Naive thymus-derived CD8-positive, alpha-beta T cell (primary cell): ENCODE measurements around the gene FUT4. TPM values are rescaled to one million over a fixed set of nuclear protein-coding genes. Genes with fewer than 3 reads are reported as not detected.

Experiments used
- ATAC-seq, 2 donors: fragments of 150-1000 bp; cut with Tn5 transposase in 1 of 2; sonication (Bioruptor Pico), chemical (Tn5 transposase) in 1 of 2; 1 replicate in 1 of 2; 2 replicates in 1 of 2; pipeline ENCODE4 v1.10.0; 2021; ENCODE audit warnings: mild to moderate bottlenecking in 2 of 2, moderate library complexity in 2 of 2
- POLR2A ChIA-PET: fragments of 350-600 bp; sonication (Branson Sonifier 250); formaldehyde crosslinking; loops from one replicate; lab custom pipeline; 2021; ENCODE audit warnings: antibody characterized with exemption; lab: Charles Lee
- DNase-seq, 10 donors: peaks; one replicate each; pipeline versions ENCODE4 v3.0.0 to v3.0.0-alpha.2; 2020 to 2022
- H3K27ac Mint-ChIP-seq, 10 donors: one replicate each; pipeline ENCODE4 v1.8.0; 2020 to 2022; ENCODE audit warnings: mild to moderate bottlenecking in 10 of 10, mixed read lengths in 10 of 10, moderate library complexity in 4 of 10, inconsistent platforms in 1 of 10
- H3K27me3 Mint-ChIP-seq, 5 donors: one replicate each; pipeline ENCODE4 v1.8.0; 2021 to 2022; ENCODE audit warnings: mixed read lengths in 5 of 5
- H3K36me3 Mint-ChIP-seq, 3 donors: one replicate each; pipeline ENCODE4 v1.8.0; 2020 to 2022; ENCODE audit warnings: mixed read lengths in 3 of 3, mild to moderate bottlenecking in 2 of 3, inconsistent platforms in 1 of 3
- H3K4me1 Mint-ChIP-seq, 4 donors: one replicate each; pipeline ENCODE4 v1.8.0; 2021 to 2022; ENCODE audit warnings: mixed read lengths in 4 of 4
- H3K4me3 Mint-ChIP-seq, 10 donors: one replicate each; pipeline ENCODE4 v1.8.0; 2020 to 2022; ENCODE audit warnings: mild to moderate bottlenecking in 10 of 10, mixed read lengths in 10 of 10, moderate library complexity in 6 of 10, inconsistent platforms in 1 of 10
- H3K9me3 Mint-ChIP-seq, 9 donors: one replicate each; pipeline ENCODE4 v1.8.0; 2020 to 2022; ENCODE audit warnings: mixed read lengths in 9 of 9, mild to moderate bottlenecking in 3 of 9, inconsistent platforms in 1 of 9, moderate library complexity in 1 of 9
- polyA plus RNA-seq, 3 donors: library from polyadenylated mRNA; unstranded; fragments of 300-500 nt; fragmentation: Illumina TruSeq; gene quantifications; one replicate each; pipeline ENCODE4 v1.2.3, GENCODE V29; 2021
- total RNA-seq, 8 experiments: library from RNA in 2 of 8; stranded (reverse) in 2 of 8; gene quantifications; one replicate each; pipeline ENCODE4 v1.2.3 and lab custom pipeline; 2021 to 2026

The FUT4 gene
- total and polyA plus RNA-seq, 5 experiments from 2014 or later, result 1.2 to 5.6 (median 1.6) TPM

GRCh38 chr11:94518300-94518699, 25.4 kb upstream of the FUT4 start:
- Mint-ChIP-seq H3K9me3 (no peaks in the 10 kb centered on the region), H3K4me1 (peaks cover 0 to 2% (median 2%) of the 10 kb centered on the region in 4 donors), H3K27ac (no peak overlapping the region), H3K36me3 (no peaks in the 10 kb centered on the region), H3K4me3 (no peak overlapping the region), H3K27me3 (peaks cover 4 to 18% (median 10%) of the 10 kb centered on the region in 5 donors)
- POLR2A ChIA-PET, result no interaction called here
- no peak for ATAC-seq
- no peak for DNase-seq

GRCh38 chr11:94519478-94520084, 24.1 kb upstream of the FUT4 start:
- Mint-ChIP-seq H3K27me3 (peaks cover 4 to 23% (median 13%) of the 10 kb centered on the region in 5 donors), H3K9me3 (no peaks in the 10 kb centered on the region), H3K27ac (no peak overlapping the region), H3K4me1 (no peaks in the 10 kb centered on the region), H3K4me3 (no peak overlapping the region), H3K36me3 (no peaks in the 10 kb centered on the region)
- DNase-seq (peak in 3 of 10 donors; percentile 36 to 48 (median 39)), ATAC-seq (peak; percentile 35 to 42)
- POLR2A ChIA-PET, result no interaction called here

DNA sequence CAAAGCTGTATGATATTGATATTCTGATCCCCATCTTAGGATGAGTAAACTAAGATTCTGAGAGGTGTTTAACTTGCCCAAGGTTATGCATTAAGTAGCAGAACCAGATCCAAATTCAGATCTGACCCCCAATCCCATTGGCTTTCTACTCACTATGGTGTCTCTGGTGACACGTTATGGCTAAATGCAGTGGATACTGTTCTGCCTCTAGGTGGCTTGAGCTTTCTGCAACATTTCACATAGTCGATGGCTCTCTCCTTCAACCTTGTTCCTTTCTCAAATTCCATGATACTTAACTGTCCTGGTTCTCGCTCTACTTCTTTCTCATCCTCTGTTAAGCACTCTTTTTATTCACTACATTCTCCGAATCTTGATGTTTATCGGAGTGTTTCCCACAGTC, 22.0 kb upstream of the FUT4 start:
- POLR2A ChIA-PET, result no interaction called here
- Mint-ChIP-seq H3K9me3 (no peaks in the 10 kb centered on the region), H3K27me3 (peaks cover 3 to 22% (median 13%) of the 10 kb centered on the region in 5 donors), H3K27ac (no peak overlapping the region), H3K4me1 (no peaks in the 10 kb centered on the region), H3K36me3 (no peaks in the 10 kb centered on the region), H3K4me3 (no peak overlapping the region)
- DNase-seq (no peak), ATAC-seq (no peak)

- POLR2A ChIA-PET, result no interaction called here
- no peak for DNase-seq
- peaks cover 5 to 30% (median 17%) of the 10 kb centered on the region in 5 donors for H3K27me3 Mint-ChIP-seq
Observed at GRCh38 chr11:94524341-94524740, 19.4 kb upstream of the FUT4 start.

DNA sequence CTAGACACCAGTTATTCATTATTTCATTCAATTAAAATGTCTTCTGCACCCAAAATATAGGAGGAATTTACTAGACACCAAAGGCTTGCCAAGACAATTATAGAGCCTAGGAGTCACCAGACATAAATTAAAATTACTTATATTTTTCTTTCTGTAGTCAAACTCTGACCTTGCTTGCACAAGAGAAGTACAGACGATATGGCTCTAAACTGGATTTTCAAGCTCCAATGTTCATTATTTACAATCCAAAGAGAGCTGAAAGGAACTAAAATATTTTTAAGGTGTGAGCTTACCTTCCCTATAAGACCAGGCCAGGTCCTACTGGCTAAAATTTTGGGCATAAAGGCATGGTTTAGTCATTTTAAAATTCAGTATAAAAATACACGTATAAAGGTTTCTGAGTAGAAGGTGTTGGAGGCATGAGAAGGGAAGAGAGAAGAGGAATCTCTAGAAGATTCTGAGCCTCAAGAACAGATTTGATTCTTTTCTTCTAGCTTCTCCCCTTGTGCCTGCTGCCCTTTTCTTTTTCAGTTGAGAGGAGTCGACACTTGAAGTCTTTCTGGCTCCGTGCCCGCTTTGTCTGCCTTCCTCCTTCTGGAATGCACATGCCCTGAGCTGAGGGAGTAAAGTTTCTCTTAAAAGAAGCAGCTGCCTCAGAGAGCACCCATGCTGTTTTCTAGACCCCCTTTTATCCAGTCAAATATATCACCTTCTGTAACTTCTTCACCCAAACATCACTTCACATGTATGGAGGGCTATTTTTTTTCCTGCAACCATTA, 18.0 kb upstream of the FUT4 start:
- ATAC-seq, result no peak
- no peaks in the 10 kb centered on the region for H3K9me3 Mint-ChIP-seq
- peak overlapping the region in 1 of 10 donors; percentile 17 for H3K27ac Mint-ChIP-seq
- DNase-seq, result no peak
- H3K27me3 Mint-ChIP-seq, result peaks cover 7 to 30% (median 17%) of the 10 kb centered on the region in 5 donors
- H3K36me3 Mint-ChIP-seq, result no peaks in the 10 kb centered on the region
- POLR2A ChIA-PET, result no interaction called here
- no peak overlapping the region for H3K4me3 Mint-ChIP-seq
- no peaks in the 10 kb centered on the region for H3K4me1 Mint-ChIP-seq

More at GRCh38 chr11:94524341-94524740, 19.4 kb upstream of the FUT4 start:
- H3K9me3 Mint-ChIP-seq, result no peaks in the 10 kb centered on the region
- no peak overlapping the region for H3K27ac Mint-ChIP-seq
- H3K36me3 Mint-ChIP-seq, result no peaks in the 10 kb centered on the region
- H3K4me1 Mint-ChIP-seq, result no peaks in the 10 kb centered on the region
- H3K4me3 Mint-ChIP-seq, result no peak overlapping the region
- no peak for ATAC-seq

- Mint-ChIP-seq H3K27ac (no peak overlapping the region), H3K9me3 (no peaks in the 10 kb centered on the region), H3K4me1 (no peaks in the 10 kb centered on the region), H3K27me3 (peaks cover 8 to 30% (median 20%) of the 10 kb centered on the region in 5 donors), H3K4me3 (no peak overlapping the region), H3K36me3 (no peaks in the 10 kb centered on the region)
- no peak for ATAC-seq
- DNase-seq, result no peak
- POLR2A ChIA-PET, result no interaction called here
Observed at GRCh38 chr11:94526645-94527438, 16.9 kb upstream of the FUT4 start.

GRCh38 chr11:94528551-94528950, 15.2 kb upstream of the FUT4 start:
- H3K4me1 Mint-ChIP-seq, result no peaks in the 10 kb centered on the region
- H3K9me3 Mint-ChIP-seq, result no peaks in the 10 kb centered on the region
- no peak overlapping the region for H3K27ac Mint-ChIP-seq
- ATAC-seq (no peak), DNase-seq (no peak)
- POLR2A ChIA-PET, result no interaction called here
- H3K27me3 Mint-ChIP-seq, result peaks cover 8 to 31% (median 17%) of the 10 kb centered on the region in 5 donors
- no peak overlapping the region for H3K4me3 Mint-ChIP-seq
- H3K36me3 Mint-ChIP-seq, result no peaks in the 10 kb centered on the region

DNA sequence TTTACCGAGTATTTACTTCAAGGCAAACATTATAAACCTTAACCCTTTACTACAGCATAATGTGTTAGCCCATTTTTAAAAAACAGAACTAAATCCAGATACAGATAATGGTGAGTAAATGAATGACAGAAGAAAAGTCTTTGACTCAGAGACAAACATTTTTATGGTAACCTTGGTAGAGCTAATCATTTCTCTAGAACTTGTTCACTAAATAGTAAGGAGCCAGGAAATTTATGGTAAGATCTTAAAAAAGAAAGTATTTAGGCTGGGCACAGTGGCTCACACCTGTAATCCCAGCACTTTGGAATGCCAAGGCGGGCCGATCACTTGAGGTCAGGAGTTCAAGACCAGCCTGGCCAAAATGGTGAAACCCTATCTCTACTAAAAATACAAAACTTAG, 11.5 kb upstream of the FUT4 start:
- DNase-seq, result no peak
- no peaks in the 10 kb centered on the region for H3K9me3 Mint-ChIP-seq
- POLR2A ChIA-PET, result no interaction called here
- H3K4me3 Mint-ChIP-seq, result no peak overlapping the region
- no peaks in the 10 kb centered on the region for H3K36me3 Mint-ChIP-seq
- H3K4me1 Mint-ChIP-seq, result no peaks in the 10 kb centered on the region
- no peak for ATAC-seq
- H3K27me3 Mint-ChIP-seq, result peaks cover 14 to 22% (median 18%) of the 10 kb centered on the region in 5 donors
- no peak overlapping the region for H3K27ac Mint-ChIP-seq

- Mint-ChIP-seq H3K27ac (no peak overlapping the region), H3K9me3 (no peaks in the 10 kb centered on the region), H3K36me3 (no peaks in the 10 kb centered on the region), H3K4me3 (no peak overlapping the region), H3K4me1 (no peaks in the 10 kb centered on the region), H3K27me3 (peaks cover 19 to 23% (median 19%) of the 10 kb centered on the region in 5 donors)
- ATAC-seq, result no peak
- POLR2A ChIA-PET, result no interaction called here
- no peak for DNase-seq
Observed at GRCh38 chr11:94533206-94533605, 10.5 kb upstream of the FUT4 start.

- H3K27me3 Mint-ChIP-seq, result peaks cover 13 to 23% (median 19%) of the 10 kb centered on the region in 5 donors
- no peaks in the 10 kb centered on the region for H3K4me1 Mint-ChIP-seq
- DNase-seq (no peak), ATAC-seq (no peak)
- no peak overlapping the region for H3K27ac Mint-ChIP-seq
- POLR2A ChIA-PET, result no interaction called here
- no peak overlapping the region for H3K4me3 Mint-ChIP-seq
- H3K9me3 Mint-ChIP-seq, result no peaks in the 10 kb centered on the region
- no peaks in the 10 kb centered on the region for H3K36me3 Mint-ChIP-seq
Observed at GRCh38 chr11:94533696-94534630, 9.8 kb upstream of the FUT4 start.

- H3K4me3 Mint-ChIP-seq, result no peak overlapping the region
- no peak for ATAC-seq
Observed at GRCh38 chr11:94536386-94536785, 7.3 kb upstream of the FUT4 start.

DNA sequence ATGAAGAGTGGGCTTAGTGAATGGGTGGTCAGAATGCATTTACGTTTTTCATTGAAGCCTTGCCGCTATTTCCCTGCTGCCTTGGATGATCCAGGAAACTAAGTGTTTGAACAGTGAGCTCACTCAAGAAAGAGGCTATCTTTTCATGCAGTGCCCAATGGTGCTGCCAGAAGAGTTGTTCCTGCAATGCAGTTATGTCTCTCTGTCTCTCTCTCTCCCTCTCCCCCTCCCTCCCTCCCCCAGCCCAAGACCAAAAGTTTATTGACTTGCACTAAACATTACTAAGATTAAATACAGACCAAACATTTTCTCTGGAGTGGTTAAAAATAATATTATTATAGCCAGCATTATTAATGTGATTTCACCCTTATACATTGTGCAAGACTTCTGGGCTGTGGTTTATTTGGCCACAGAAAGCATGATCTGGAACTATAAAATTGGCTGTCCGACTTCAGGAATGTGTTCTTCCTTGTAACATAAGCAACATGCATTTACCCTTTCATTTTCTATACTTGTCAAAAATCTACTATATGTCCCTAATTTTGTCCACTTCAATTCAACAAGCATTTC, 6.6 kb upstream of the FUT4 start:
- no peak for ATAC-seq
- no peak overlapping the region for H3K27ac Mint-ChIP-seq
- H3K9me3 Mint-ChIP-seq, result no peaks in the 10 kb centered on the region
- no peaks in the 10 kb centered on the region for H3K36me3 Mint-ChIP-seq
- POLR2A ChIA-PET, result no interaction called here
- no peaks in the 10 kb centered on the region for H3K4me1 Mint-ChIP-seq
- peaks cover 11 to 19% (median 17%) of the 10 kb centered on the region in 5 donors for H3K27me3 Mint-ChIP-seq
- DNase-seq, result no peak
- H3K4me3 Mint-ChIP-seq, result no peak overlapping the region

More at GRCh38 chr11:94536386-94536785, 7.3 kb upstream of the FUT4 start:
- Mint-ChIP-seq H3K4me1 (no peaks in the 10 kb centered on the region), H3K27ac (no peak overlapping the region), H3K36me3 (no peaks in the 10 kb centered on the region), H3K9me3 (no peaks in the 10 kb centered on the region), H3K27me3 (peaks cover 11 to 22% (median 17%) of the 10 kb centered on the region in 5 donors)
- POLR2A ChIA-PET, result no interaction called here
- DNase-seq, result no peak
